Measurements from ENCODE around the gene WDR89. TPM values are rescaled to one million over a fixed set of nuclear protein-coding genes. Genes with fewer than 3 reads are reported as not detected.

The WDR89 gene
- total and polyA plus RNA-seq, 9 of the 15 experiments (the other 6 are each of a cell fraction or from before 2014, with no cell fraction given), result 9.3 to 25.6 (median 16.2) TPM

DNA sequence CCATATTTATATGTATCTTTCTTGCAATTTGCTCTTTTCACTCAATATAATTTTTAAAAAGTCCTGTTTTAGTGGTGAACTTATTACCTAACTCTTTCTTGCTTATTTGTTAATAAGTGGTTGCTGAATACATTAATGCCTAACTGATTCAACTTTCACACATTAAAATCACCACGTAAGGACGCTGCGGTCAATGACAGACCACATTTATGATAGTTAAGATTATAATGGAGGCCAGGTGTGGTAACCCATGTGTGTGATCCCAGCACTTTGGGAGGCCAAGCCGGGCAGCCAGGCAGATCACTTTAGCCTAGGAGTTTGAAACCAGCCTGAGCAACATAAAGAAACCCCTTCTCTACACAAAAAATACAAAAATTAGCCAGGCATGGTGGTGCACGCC is 37.0 kb downstream of the WDR89 start:
- WGBS (ENCODE audit: insufficient coverage, low coverage, missing lambda C conversion rate), result 95% methylated on average over 5 of the region's 5 CpGs
- H2AFZ ChIP-seq (ENCODE audit: low read depth, low read length), result no peak overlapping the region
- H3K4me3 ChIP-seq, result no peak overlapping the region
- H3K9ac ChIP-seq (ENCODE audit: insufficient read depth in 1 of 2, low read depth in 2 of 2, low read length in 2 of 2), result no peak overlapping the region
- in situ Hi-C loops (cut with MboI), result no loop called here
- H3K9me3 ChIP-seq (replicated peaks; ENCODE audit: control insufficient read depth, insufficient read depth, low read depth, low read length), result no peaks in the 10 kb centered on the region
- BruUV-seq (replicated peaks), result no TSS peak
- no peak overlapping the region for H3K4me2 ChIP-seq (ENCODE audit: insufficient read depth, low read length)
- DNase-seq (ENCODE audit: extremely low read depth in 1 of 4, low spot score in 3 of 4) (no peak), ATAC-seq (no peak), FAIRE-seq (no peak)
- peaks cover 17% of the 10 kb centered on the region; the same call in 2 of the 3 replicates for H3K36me3 ChIP-seq (ENCODE audit: control insufficient read depth, insufficient read depth, low read length)
- peaks cover 13% of the 10 kb centered on the region for H3K79me2 ChIP-seq (ENCODE audit: control insufficient read depth, insufficient read depth, low read length)
- ChIA-PET POLR2A (no interaction called here), CTCF (ENCODE audit: low intra/inter-chr PET ratio) (no interaction called here)
- intact Hi-C loops (cut with micrococcal nuclease), result no loop called here
- H3K9me1 ChIP-seq (ENCODE audit: control insufficient read depth, insufficient read depth, low read length), result no peaks in the 10 kb centered on the region
- H4K20me1 ChIP-seq (replicated peaks; ENCODE audit: control insufficient read depth, insufficient read depth, low read length), result no peaks in the 10 kb centered on the region
- H3K27me3 ChIP-seq (ENCODE audit: control insufficient read depth in 2 of 2, insufficient read depth in 2 of 2, low read length in 2 of 2), result no peaks in the 10 kb centered on the region
- H3K4me1 ChIP-seq (replicated peaks in 1 of 2; ENCODE audit: control insufficient read depth in 2 of 2, insufficient read depth in 2 of 2, low read length in 2 of 2), result no peaks in the 10 kb centered on the region
- no peak overlapping the region for H3K27ac ChIP-seq (ENCODE audit: extremely low read depth, low read depth, low read length)
- TF ChIP-seq NUFIP1 (IDR thresholded peaks at IDR 0.05; ENCODE audit: partially characterized antibody) (no peak), TBL1XR1 (IDR thresholded peaks at IDR 0.05; ENCODE audit: low read length in 2 of 2) (no peak), ZNF282 (CRISPR knock-in tag; IDR thresholded peaks at IDR 0.05) (no peak), ZZZ3 (IDR thresholded peaks at IDR 0.05) (no peak), CBFB (CRISPR knock-in tag; IDR thresholded peaks at IDR 0.05) (no peak), SMARCC2 (IDR thresholded peaks at IDR 0.05; ENCODE audit: low read depth) (no peak), ZNF431 (CRISPR knock-in tag; IDR thresholded peaks at IDR 0.05) (no peak)
- TF ChIP-seq, protein P1, sequence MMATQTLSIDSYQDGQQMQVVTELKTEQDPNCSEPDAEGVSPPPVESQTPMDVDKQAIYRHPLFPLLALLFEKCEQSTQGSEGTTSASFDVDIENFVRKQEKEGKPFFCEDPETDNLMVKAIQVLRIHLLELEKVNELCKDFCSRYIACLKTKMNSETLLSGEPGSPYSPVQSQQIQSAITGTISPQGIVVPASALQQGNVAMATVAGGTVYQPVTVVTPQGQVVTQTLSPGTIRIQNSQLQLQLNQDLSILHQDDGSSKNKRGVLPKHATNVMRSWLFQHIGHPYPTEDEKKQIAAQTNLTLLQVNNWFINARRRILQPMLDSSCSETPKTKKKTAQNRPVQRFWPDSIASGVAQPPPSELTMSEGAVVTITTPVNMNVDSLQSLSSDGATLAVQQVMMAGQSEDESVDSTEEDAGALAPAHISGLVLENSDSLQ (IDR thresholded peaks at IDR 0.05), result no peak
- TF ChIP-seq, protein P2, sequence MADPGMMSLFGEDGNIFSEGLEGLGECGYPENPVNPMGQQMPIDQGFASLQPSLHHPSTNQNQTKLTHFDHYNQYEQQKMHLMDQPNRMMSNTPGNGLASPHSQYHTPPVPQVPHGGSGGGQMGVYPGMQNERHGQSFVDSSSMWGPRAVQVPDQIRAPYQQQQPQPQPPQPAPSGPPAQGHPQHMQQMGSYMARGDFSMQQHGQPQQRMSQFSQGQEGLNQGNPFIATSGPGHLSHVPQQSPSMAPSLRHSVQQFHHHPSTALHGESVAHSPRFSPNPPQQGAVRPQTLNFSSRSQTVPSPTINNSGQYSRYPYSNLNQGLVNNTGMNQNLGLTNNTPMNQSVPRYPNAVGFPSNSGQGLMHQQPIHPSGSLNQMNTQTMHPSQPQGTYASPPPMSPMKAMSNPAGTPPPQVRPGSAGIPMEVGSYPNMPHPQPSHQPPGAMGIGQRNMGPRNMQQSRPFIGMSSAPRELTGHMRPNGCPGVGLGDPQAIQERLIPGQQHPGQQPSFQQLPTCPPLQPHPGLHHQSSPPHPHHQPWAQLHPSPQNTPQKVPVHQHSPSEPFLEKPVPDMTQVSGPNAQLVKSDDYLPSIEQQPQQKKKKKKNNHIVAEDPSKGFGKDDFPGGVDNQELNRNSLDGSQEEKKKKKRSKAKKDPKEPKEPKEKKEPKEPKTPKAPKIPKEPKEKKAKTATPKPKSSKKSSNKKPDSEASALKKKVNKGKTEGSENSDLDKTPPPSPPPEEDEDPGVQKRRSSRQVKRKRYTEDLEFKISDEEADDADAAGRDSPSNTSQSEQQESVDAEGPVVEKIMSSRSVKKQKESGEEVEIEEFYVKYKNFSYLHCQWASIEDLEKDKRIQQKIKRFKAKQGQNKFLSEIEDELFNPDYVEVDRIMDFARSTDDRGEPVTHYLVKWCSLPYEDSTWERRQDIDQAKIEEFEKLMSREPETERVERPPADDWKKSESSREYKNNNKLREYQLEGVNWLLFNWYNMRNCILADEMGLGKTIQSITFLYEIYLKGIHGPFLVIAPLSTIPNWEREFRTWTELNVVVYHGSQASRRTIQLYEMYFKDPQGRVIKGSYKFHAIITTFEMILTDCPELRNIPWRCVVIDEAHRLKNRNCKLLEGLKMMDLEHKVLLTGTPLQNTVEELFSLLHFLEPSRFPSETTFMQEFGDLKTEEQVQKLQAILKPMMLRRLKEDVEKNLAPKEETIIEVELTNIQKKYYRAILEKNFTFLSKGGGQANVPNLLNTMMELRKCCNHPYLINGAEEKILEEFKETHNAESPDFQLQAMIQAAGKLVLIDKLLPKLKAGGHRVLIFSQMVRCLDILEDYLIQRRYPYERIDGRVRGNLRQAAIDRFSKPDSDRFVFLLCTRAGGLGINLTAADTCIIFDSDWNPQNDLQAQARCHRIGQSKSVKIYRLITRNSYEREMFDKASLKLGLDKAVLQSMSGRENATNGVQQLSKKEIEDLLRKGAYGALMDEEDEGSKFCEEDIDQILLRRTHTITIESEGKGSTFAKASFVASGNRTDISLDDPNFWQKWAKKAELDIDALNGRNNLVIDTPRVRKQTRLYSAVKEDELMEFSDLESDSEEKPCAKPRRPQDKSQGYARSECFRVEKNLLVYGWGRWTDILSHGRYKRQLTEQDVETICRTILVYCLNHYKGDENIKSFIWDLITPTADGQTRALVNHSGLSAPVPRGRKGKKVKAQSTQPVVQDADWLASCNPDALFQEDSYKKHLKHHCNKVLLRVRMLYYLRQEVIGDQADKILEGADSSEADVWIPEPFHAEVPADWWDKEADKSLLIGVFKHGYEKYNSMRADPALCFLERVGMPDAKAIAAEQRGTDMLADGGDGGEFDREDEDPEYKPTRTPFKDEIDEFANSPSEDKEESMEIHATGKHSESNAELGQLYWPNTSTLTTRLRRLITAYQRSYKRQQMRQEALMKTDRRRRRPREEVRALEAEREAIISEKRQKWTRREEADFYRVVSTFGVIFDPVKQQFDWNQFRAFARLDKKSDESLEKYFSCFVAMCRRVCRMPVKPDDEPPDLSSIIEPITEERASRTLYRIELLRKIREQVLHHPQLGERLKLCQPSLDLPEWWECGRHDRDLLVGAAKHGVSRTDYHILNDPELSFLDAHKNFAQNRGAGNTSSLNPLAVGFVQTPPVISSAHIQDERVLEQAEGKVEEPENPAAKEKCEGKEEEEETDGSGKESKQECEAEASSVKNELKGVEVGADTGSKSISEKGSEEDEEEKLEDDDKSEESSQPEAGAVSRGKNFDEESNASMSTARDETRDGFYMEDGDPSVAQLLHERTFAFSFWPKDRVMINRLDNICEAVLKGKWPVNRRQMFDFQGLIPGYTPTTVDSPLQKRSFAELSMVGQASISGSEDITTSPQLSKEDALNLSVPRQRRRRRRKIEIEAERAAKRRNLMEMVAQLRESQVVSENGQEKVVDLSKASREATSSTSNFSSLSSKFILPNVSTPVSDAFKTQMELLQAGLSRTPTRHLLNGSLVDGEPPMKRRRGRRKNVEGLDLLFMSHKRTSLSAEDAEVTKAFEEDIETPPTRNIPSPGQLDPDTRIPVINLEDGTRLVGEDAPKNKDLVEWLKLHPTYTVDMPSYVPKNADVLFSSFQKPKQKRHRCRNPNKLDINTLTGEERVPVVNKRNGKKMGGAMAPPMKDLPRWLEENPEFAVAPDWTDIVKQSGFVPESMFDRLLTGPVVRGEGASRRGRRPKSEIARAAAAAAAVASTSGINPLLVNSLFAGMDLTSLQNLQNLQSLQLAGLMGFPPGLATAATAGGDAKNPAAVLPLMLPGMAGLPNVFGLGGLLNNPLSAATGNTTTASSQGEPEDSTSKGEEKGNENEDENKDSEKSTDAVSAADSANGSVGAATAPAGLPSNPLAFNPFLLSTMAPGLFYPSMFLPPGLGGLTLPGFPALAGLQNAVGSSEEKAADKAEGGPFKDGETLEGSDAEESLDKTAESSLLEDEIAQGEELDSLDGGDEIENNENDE (IDR thresholded peaks at IDR 0.05; ENCODE audit: low read depth, low read length), result no peak
- TF ChIP-seq, protein P3, sequence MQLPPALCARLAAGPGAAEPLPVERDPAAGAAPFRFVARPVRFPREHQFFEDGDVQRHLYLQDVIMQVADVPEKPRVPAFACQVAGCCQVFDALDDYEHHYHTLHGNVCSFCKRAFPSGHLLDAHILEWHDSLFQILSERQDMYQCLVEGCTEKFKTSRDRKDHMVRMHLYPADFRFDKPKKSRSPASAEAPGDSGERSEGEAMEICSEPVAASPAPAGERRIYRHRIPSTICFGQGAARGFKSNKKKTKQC (CRISPR knock-in tag; IDR thresholded peaks at IDR 0.05), result no peak
- TF ChIP-seq, protein P4, sequence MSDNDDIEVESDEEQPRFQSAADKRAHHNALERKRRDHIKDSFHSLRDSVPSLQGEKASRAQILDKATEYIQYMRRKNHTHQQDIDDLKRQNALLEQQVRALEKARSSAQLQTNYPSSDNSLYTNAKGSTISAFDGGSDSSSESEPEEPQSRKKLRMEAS (CRISPR knock-in tag; IDR thresholded peaks at IDR 0.05), result no peak
